Mesendoderm (in vitro differentiated cells): ENCODE data around the gene DSCAML1.

Source experiments
- DNase-seq: peaks from one replicate; pipeline ENCODE4 v3.0.0; 2013
- H2AK5ac ChIP-seq: 2 replicates; pipeline ENCODE4 v1.6.1; 2013; ENCODE audit warnings: low read length, inconsistent platforms
- H2BK120ac ChIP-seq: 2 replicates; pipeline ENCODE4 v1.6.1; 2013; ENCODE audit warnings: low read depth, mild to moderate bottlenecking, low read length, moderate library complexity, mixed read lengths
- H2BK15ac ChIP-seq: replicated peaks from 2 replicates; pipeline ENCODE4 v1.6.1; 2013; ENCODE audit warnings: low read depth, mild to moderate bottlenecking, moderate library complexity
- H2BK5ac ChIP-seq: 2 replicates; pipeline ENCODE4 v1.6.1; 2013; ENCODE audit warnings: low read length, inconsistent platforms
- H3K18ac ChIP-seq: 2 replicates; pipeline ENCODE4 v1.6.1; 2013; ENCODE audit warnings: mild to moderate bottlenecking, low read length, mixed read lengths
- H3K23ac ChIP-seq: one replicate; pipeline ENCODE4 v1.6.1; 2013; ENCODE audit warnings: low read length
- H3K27ac ChIP-seq: 2 replicates; pipeline ENCODE4 v1.5.1; 2013; ENCODE audit warnings: low read depth, mild to moderate bottlenecking, inconsistent platforms, low read length, moderate library complexity
- H3K27me3 ChIP-seq: 2 replicates; pipeline ENCODE4 v1.6.1; 2013; ENCODE audit warnings: low read length, control low read depth, mild to moderate bottlenecking, inconsistent platforms; ENCODE audit not compliant: insufficient read depth, poor library complexity
- H3K36me3 ChIP-seq: 2 replicates; pipeline ENCODE4 v1.6.1; 2013; ENCODE audit warnings: low read length, inconsistent platforms; ENCODE audit not compliant: control insufficient read depth, insufficient read depth
- H3K4ac ChIP-seq: one replicate; pipeline ENCODE4 v1.6.1; 2013; ENCODE audit warnings: low read depth, mild to moderate bottlenecking, low read length, moderate library complexity
- H3K4me1 ChIP-seq: 2 replicates; pipeline ENCODE4 v1.6.1; 2013; ENCODE audit warnings: low read depth, low read length, inconsistent platforms; ENCODE audit not compliant: control insufficient read depth
- H3K4me2 ChIP-seq: 2 replicates; pipeline ENCODE4 v1.6.1; 2013; ENCODE audit warnings: low read length
- H3K4me3 ChIP-seq: 2 replicates; pipeline ENCODE4 v1.5.1; 2013; ENCODE audit warnings: mild to moderate bottlenecking, low read length
- H3K56ac ChIP-seq: one replicate; pipeline ENCODE4 v1.6.1; 2013; ENCODE audit warnings: low read length
- H3K79me1 ChIP-seq: 2 replicates; pipeline ENCODE4 v1.6.1; 2013; ENCODE audit warnings: low read length, inconsistent platforms
- H3K79me2 ChIP-seq: 2 replicates; pipeline ENCODE4 v1.6.1; 2013; ENCODE audit warnings: mild to moderate bottlenecking, low read length; ENCODE audit not compliant: control insufficient read depth, insufficient read depth
- H3K9ac ChIP-seq: 2 replicates; pipeline ENCODE4 v1.6.1; 2013; ENCODE audit warnings: low read length, inconsistent platforms
- H4K5ac ChIP-seq: one replicate; pipeline ENCODE4 v1.6.1; 2013; ENCODE audit warnings: low read length
- H4K8ac ChIP-seq: one replicate; pipeline ENCODE4 v1.6.1; 2013; ENCODE audit warnings: low read depth, mild to moderate bottlenecking, control low read depth, low read length, moderate library complexity
- WGBS: extraction: QIAGEN DNeasy Blood & Tissue Kit; methylation state at CpG from one replicate; pipeline ENCODE4 v1.1.7; 2013; ENCODE audit warnings: low lambda C conversion rate, missing lambda C conversion rate; ENCODE audit not compliant: insufficient coverage; ENCODE audit errors: extremely low coverage; 5-methylcytosine and 5-hydroxymethylcytosine counted together

DSCAML1 gene

GRCh38 chr11:117805045-117805444, 8.0 kb upstream of the DSCAML1 start:
- no peak for DNase-seq
- Histone ChIP-seq H3K4me1 (peaks cover 4% of the 10 kb centered on the region), H2BK5ac (no peak overlapping the region), H3K4me3 (no peak overlapping the region), H3K36me3 (no peaks in the 10 kb centered on the region), H3K27me3 (no peaks in the 10 kb centered on the region), H3K23ac (no peak overlapping the region), H3K56ac (no peak overlapping the region), H2BK15ac (no peak overlapping the region), H3K4me2 (no peak overlapping the region), H3K18ac (no peak overlapping the region), H3K79me2 (no peaks in the 10 kb centered on the region), H2AK5ac (no peak overlapping the region), H3K79me1 (peaks cover 1% of the 10 kb centered on the region), H4K5ac (no peak overlapping the region), H3K9ac (no peak overlapping the region), H4K8ac (no peak overlapping the region), H3K27ac (no peak overlapping the region), H2BK120ac (no peak overlapping the region), H3K4ac (no peak overlapping the region)
- no CpG with 5 or more reads among the region's 1 CpG for WGBS

DNA sequence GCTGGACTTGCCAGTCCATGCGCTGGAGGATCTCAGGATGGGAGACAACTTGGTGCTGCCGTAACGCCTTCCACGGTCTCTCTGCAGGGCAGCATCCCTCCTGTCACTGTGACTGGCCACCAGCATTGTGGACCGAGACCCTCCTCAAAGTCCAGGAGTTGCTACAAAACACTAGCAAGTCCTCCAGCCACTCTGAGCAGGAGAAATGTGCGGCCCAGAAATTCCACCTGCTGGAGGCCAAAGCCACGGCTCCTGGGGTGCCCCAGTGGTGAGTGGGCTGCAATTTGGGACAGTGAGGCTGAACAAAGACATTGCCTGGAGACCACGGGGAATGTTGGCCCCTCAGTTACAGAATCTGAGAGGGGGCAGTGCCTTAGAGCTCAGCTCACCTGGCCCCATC, 6.9 kb upstream of the DSCAML1 start:
- DNase-seq: no peak
- Histone ChIP-seq H2AK5ac (no peak overlapping the region), H3K4me3 (no peak overlapping the region), H3K27ac (no peak overlapping the region), H3K4me2 (no peak overlapping the region), H2BK5ac (no peak overlapping the region), H2BK15ac (no peak overlapping the region), H3K18ac (no peak overlapping the region), H3K9ac (no peak overlapping the region), H3K79me2 (no peaks in the 10 kb centered on the region), H3K23ac (no peak overlapping the region), H3K36me3 (no peaks in the 10 kb centered on the region), H2BK120ac (no peak overlapping the region), H3K79me1 (no peaks in the 10 kb centered on the region), H3K4me1 (no peaks in the 10 kb centered on the region), H4K5ac (no peak overlapping the region), H4K8ac (no peak overlapping the region), H3K27me3 (no peaks in the 10 kb centered on the region), H3K56ac (no peak overlapping the region), H3K4ac (no peak overlapping the region)
- WGBS: no CpG with 5 or more reads among the region's 8 CpGs

DNA sequence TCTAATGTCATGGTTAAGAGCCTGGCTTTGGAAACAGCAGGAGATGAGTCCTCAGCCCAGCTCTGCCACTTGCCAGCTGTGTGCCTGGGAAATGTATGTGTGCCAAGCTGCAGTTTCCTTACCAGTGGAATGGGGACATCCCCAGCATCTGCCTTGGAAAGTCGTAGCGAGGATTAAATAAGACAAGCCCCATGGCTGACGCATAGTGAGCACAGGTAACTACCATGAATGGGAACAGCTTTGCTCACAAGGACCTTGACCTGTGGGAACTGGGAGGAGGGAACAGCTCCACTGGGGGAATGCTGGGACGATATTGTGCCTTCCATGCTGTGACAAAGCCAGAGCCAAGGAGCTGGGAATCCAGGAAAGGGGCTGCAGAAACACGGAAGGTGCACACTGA, 2.6 kb upstream of the DSCAML1 start:
- no peak overlapping the region for H4K8ac ChIP-seq
- H2AK5ac ChIP-seq: no peak overlapping the region
- no peak overlapping the region for H3K56ac ChIP-seq
- WGBS: no CpG with 5 or more reads among the region's 5 CpGs
- no peak overlapping the region for H3K4me2 ChIP-seq
- H4K5ac ChIP-seq: no peak overlapping the region
- no peaks in the 10 kb centered on the region for H3K36me3 ChIP-seq
- H3K4me1 ChIP-seq: no peaks in the 10 kb centered on the region
- no peak overlapping the region for H3K23ac ChIP-seq
- H3K79me1 ChIP-seq: no peaks in the 10 kb centered on the region
- no peak overlapping the region for H3K4me3 ChIP-seq
- no peak overlapping the region for H3K4ac ChIP-seq
- H3K79me2 ChIP-seq: no peaks in the 10 kb centered on the region
- no peak overlapping the region for H3K27ac ChIP-seq
- H2BK15ac ChIP-seq: no peak overlapping the region
- no peak overlapping the region for H2BK120ac ChIP-seq
- no peak overlapping the region for H2BK5ac ChIP-seq
- H3K18ac ChIP-seq: no peak overlapping the region
- H3K27me3 ChIP-seq: peaks cover 25% of the 10 kb centered on the region
- no peak for DNase-seq
- H3K9ac ChIP-seq: no peak overlapping the region

- H3K27me3 ChIP-seq: peaks cover 33% of the 10 kb centered on the region
- WGBS: no CpG with 5 or more reads among the region's 35 CpGs
Observed at GRCh38 chr11:117796456-117796871, 552 bp downstream of the DSCAML1 start.

DNA sequence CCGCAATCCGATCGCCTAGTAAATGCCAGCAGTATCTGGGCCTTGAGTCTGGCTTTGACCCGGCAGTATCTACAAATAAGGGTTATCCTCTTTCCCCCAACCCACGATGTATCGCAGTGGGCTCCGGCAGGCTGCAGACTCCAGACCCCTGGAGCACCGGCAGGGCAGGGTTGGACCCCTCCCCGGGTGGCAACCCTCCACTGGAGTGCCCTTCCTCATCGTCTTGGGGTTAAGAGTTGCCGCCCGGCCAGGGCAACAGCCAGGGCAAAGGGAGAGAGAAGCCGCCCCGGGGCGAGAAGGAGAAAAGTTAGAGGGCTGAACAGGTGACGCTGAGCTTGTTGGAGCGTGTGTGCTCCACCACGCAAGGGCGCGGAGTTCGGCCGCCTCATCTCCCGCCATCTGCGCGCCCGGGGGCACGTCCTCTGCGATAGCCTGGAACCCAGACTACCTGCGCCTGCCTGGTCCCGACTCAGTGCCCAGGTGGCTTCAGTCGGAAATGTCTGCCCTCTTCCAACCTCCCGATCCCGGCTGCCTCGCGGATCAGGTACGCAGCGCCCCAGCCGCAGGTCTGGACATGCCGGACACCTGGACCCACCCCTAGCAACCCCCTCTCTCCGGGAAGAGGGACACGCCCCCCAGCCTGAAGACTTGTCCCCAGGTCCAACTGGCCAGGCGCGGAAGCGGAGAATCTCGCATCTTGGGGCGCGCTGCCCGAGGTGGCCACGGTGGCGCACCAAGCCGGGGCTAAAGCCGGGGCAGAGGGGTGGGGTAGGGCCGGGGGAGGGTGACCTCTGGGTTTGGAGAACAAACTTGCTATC, 1.2 kb downstream of the DSCAML1 start:
- DNase-seq: no peak
- Histone ChIP-seq H3K27ac (no peak overlapping the region), H3K9ac (no peak overlapping the region), H3K18ac (no peak overlapping the region), H4K8ac (no peak overlapping the region), H2AK5ac (no peak overlapping the region), H3K4me1 (no peaks in the 10 kb centered on the region), H3K36me3 (no peaks in the 10 kb centered on the region), H3K79me2 (no peaks in the 10 kb centered on the region), H3K56ac (peak overlapping the region; percentile 64), H3K23ac (no peak overlapping the region), H2BK15ac (no peak overlapping the region), H3K4me3 (no peak overlapping the region), H2BK120ac (no peak overlapping the region), H3K4me2 (peak overlapping the region; percentile 73), H2BK5ac (no peak overlapping the region), H3K79me1 (no peaks in the 10 kb centered on the region), H4K5ac (no peak overlapping the region), H3K4ac (no peak overlapping the region), H3K27me3 (peaks cover 33% of the 10 kb centered on the region)
- WGBS: no CpG with 5 or more reads among the region's 53 CpGs

More at GRCh38 chr11:117796456-117796871, 552 bp downstream of the DSCAML1 start:
- H2BK5ac ChIP-seq: no peak overlapping the region
- no peak overlapping the region for H3K4me3 ChIP-seq
- no peak overlapping the region for H2AK5ac ChIP-seq
- no peak overlapping the region for H2BK15ac ChIP-seq
- H3K4me2 ChIP-seq: peak overlapping the region; percentile 73
- no peaks in the 10 kb centered on the region for H3K79me2 ChIP-seq
- no peak overlapping the region for H4K5ac ChIP-seq
- peak overlapping the region; percentile 34 for H3K9ac ChIP-seq
- no peaks in the 10 kb centered on the region for H3K4me1 ChIP-seq
- no peak for DNase-seq
- H2BK120ac ChIP-seq: no peak overlapping the region
- H3K27ac ChIP-seq: no peak overlapping the region
- H3K18ac ChIP-seq: no peak overlapping the region
- no peak overlapping the region for H3K23ac ChIP-seq
- no peaks in the 10 kb centered on the region for H3K79me1 ChIP-seq
- H3K56ac ChIP-seq: peak overlapping the region; percentile 64
- H4K8ac ChIP-seq: no peak overlapping the region
- no peak overlapping the region for H3K4ac ChIP-seq
- no peaks in the 10 kb centered on the region for H3K36me3 ChIP-seq
